EH (cell line): ENCODE results near the gene ENTPD3.
"Not testable (repeated sequence)": the region's sequence is repeated elsewhere in the genome, so short reads cannot be mapped to it uniquely, and the experiment has no call there.

ENCODE experiments used
- DNase-seq: peaks from one replicate; pipeline ENCODE4 v3.0.0-alpha.2; 2015; ENCODE audit warnings: low read depth

Gene ENTPD3

DNA sequence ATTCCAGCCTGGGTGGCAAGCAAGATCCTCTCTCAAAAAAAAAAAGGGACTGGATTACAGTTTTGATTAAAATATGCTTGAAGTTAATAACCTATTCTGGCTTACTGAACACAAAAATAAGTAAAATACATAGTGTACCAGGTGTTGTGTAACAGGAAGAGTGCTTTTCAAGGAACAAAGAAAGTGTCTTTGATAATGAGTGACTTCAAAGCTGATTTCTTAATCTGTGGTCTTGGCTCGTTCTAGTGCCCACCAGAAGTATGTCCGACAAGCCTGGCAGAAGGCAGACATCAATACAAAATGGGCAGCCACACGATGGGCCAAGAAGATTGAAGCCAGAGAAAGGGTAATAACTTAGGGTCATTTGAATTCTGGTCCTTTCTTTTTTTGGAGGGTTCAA, 74.2 kb downstream of the ENTPD3 start:
- no peak for DNase-seq

DNA sequence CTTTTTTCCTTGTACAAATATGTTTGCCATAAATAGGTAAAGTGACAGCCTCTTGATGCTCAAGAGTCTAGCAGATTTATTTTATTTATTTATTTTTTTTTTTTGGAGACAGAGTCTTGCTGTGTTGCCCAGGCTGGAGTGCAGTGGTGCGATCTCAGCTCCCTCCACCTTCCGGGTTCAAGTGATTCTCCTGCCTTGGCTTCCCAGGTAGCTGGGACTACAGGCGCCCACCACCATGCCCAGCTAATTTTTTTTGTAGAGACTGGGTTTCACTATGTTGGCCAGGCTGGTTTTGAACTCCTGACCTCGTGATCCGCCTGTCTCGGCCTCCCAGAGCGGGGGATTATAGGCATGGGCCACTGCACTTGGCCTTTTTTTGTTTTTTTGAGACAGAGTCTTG, 75.9 kb downstream of the ENTPD3 start:
- not testable (repeated sequence) for DNase-seq

DNA sequence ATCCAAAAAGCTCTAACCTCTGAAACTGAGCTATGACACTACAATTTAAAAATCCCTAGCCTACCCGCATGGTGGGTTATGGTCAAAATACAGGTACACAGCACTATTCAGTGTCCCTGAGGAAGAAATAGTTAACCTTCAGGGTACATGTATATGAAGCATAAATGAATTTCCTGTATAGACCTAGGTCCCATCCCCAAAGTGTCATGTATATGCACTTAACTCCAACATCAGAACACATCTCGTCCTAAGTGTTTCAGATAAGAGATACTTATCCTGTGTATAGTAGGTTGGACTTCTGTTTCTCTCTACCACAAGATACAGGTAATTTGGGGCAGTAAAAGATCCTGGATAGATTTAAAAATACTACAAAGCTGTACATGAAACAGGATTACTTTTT, 76.6 kb downstream of the ENTPD3 start:
- DNase-seq: no peak

DNA sequence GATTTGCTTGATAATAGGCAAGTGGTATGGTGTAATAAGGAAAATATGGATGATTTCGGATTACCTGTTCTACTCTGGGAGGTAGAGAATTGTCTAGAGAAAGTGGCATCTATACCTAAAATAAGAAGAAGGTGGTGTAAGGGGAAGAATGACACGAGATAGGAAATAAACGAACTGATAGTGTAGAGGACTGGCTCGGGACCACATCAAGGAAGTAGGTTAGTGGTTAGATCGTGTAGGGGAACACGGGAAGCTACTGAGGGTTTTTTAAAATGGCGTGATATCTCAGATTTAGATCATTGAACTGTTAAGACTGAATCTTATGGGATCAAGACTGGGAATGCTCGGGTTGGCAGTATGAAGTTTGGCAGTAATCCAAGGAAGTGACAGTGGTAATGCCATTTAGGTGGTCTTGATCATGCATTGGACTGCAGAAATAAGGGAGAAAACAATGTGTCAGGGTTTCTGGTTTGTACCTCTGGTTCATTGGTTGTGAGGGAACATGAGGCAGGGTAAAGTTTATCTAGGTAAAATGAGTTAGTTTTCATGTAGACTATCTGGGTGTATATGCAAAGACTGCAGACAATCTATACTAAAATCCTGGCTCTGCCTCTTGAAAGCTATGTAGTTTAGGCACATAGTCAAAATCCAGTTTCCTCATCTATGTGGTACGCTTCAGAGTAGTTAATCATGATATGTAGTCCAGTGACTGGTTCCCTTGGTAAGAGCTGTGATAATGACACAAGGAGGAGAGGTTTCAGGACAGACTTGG, 77.5 kb downstream of the ENTPD3 start:
- no peak for DNase-seq

DNA sequence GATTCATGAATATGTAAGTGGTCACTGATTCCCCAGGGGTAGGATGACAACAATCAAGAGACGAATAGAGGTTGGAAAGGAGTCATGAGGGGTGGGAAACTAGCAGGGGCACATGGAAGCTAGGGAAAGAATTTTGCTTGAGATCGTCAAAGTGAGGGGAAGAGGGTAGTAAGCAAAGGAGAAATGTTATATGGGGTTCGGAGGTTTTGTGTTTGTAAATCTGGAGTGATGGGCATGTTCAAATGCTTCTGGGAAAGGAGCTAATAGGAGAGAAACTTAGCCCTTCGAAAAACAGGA, 78.1 kb downstream of the ENTPD3 start:
- no peak for DNase-seq

DNA sequence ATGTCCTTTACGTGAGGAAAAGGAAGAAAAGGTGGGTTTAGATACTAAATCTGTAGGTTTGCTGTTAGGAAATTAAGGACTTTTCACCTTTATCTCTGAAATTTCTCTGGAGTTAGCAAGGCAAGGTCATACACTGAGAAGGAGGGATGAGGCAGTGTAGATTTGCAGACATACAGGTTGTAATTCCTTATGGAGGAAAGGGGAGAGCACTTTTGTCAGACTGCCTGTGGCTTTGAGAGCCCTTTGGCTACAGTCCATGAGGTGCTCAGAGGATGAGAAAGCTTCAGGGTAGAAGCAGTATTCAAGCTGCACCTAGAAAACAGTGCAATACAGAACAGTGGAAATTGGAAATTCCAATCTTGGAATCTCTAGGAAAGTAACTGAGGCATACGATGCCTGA, 78.5 kb downstream of the ENTPD3 start:
- no peak for DNase-seq

DNA sequence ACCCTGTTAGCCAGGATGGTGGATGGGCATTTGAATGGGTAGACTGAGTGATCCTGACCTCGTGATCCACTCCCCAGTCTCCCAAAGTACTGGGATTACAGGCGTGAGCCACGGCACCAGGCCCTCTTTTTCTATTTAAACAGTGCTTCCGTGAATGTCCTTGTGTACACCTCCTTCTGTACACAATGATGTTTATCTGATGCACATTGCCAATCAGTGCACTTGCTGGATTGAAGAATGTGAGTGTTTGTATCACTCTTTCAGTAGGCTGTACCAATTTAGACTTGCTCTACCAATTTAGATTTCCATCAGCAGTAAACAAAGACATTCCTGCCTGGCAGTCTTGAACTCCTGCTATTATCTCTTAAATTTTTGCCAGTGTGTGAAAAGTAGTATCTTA, 81.0 kb downstream of the ENTPD3 start:
- DNase-seq: no peak

DNA sequence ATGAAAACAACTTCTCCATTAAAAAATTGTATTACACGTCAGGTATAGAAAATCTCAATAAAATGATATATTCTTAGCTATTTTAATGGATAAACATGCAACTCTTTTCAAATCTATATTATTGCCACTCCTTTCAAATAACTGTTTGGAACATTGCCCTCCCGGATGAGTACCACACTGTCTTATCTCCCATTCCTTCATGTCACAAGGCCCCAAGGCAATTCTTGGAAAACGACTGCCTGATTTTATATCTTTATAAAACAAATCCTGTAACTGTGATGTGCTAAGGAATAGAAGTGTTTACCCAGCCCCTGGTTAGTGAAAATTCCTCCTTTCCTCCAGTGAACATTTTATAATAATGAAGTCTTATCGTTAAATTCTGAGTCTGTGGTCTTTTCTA, 83.7 kb downstream of the ENTPD3 start:
- no peak for DNase-seq

DNA sequence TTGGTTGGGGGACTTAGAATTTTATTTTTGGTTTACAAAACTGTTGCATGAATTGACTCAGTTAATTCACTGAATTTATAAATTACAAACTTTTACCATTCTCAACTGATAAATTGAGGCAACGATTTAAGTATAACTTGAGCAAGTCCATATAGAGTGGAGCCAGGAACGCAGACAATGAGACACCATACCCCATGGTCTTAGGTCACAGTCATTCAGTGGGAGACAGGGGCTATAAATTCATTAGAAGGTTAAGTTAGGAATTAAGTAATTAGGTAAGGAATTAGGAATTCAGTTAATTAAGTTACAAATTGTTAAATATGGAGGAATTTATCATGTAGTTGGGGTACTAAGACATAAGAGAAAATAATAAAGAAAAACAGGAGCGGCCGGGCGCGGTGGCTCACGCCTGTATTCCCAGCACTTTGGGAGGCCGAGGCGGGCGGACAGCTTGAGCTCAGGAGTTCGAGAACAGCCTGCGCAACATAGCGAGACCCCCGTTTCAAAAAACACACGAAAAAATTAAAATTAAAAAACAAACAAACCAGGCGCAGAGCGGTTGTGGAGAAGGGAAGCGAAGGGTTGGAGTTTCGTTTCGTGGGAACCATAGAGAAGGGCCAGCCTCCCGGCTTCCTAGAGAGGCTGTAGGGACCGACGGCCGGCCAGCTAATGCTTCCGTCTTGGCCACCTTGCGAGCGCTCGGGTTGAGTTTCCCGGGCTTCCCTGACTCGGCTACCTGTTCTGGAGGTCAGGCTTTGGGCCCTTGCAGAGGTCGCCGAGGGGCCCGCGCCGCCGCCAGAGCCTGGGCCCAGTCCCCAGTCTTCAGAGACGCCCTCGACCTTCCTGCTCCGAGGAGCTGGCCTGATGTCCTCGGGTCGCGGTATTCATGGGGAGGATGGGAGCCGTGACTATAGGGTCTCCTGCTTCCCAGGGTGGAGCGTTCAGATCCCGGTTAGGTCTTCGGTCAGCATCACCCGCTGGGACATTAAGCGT, 89.8 kb downstream of the ENTPD3 start, which contains the start of gene ZNF619:
Gene ZNF619, plus strand, starts transcription at position 645 of the 993 bp plus-strand sequence. CDS start 858 bp downstream, outside the sequence.
- peak; percentile 78 for DNase-seq

DNA sequence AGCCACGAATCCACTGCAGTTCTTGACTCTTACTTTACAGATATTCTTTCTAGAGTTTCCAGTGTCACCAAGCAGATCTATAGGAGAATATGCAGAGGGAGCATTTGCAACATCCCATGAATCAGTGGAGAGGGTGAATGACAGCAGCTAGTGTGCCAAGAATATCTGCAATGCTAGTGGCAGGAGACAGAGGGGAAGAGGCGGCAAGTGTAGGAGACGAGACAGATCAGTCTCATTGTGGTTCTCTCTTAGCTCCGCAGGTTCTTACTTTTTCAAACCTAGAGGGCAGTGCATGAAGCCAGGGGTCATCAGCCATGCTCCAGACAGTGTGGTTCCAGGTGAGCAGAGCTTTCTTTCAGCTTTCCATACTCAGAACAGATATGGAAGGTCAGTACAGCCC, 90.7 kb downstream of the ENTPD3 start:
- DNase-seq: peak; percentile 26
